Measurements from ENCODE around the gene SYCP2. TPM values are rescaled to one million over a fixed set of nuclear protein-coding genes. Genes with fewer than 3 reads are reported as not detected.
A peak's percentile ranks its signal among the peaks of the same experiment; 100 is the strongest.
"Not testable (repeated sequence)": the region's sequence is repeated elsewhere in the genome, so short reads cannot be mapped to it uniquely, and the experiment has no call there.

SYCP2 gene
- total and polyA plus RNA-seq, 2 donors from 2014 or later: 2.1 to 3.0 TPM

- FAIRE-seq (no peak), DNase-seq (no peak)
- Histone ChIP-seq H3K27me3 (ENCODE audit: control insufficient read depth, insufficient read depth, low read length) (no peaks in the 10 kb centered on the region), H3K27ac (ENCODE audit: low read depth in 2 of 2, low read length in 2 of 2) (no peak within 1 kb of the TSS), H3K4me3 (ENCODE audit: low read length in 3 of 3) (no peak within 1 kb of the TSS), H3K9me3 (ENCODE audit: control insufficient read depth in 2 of 3, insufficient read depth in 1 of 3, low read length in 3 of 3) (no peaks in the 10 kb centered on the region), H3K9ac (ENCODE audit: low read length in 3 of 3) (no peak within 1 kb of the TSS), H3K4me1 (ENCODE audit: control insufficient read depth in 2 of 3, insufficient read depth in 2 of 3, low read depth in 1 of 3, low read length in 3 of 3) (no peaks in the 10 kb centered on the region), H3K36me3 (ENCODE audit: control insufficient read depth in 2 of 3, insufficient read depth in 3 of 3, low read length in 3 of 3) (no peaks in the 10 kb centered on the region)
- no peak for TF ChIP-seq CTCF (IDR thresholded peaks at IDR 0.05; ENCODE audit: borderline replicate concordance, extremely low read depth, insufficient read depth)
- intact Hi-C loops (cut with DNase I): no loop called here
Observed at GRCh38 chr20:59958123-59958522, 24.7 kb upstream of the SYCP2 start, which contains the start of gene CDH26. Gene CDH26, plus strand, starts transcription at chr20:59958423. Its CDS starts 304 bp downstream, at chr20:59958727.

GRCh38 chr20:59957568-59957967 lies 24.1 kb upstream of the SYCP2 start:
- H3K36me3 ChIP-seq (ENCODE audit: control insufficient read depth in 2 of 3, insufficient read depth in 3 of 3, low read length in 3 of 3); H3K9ac ChIP-seq (ENCODE audit: low read length in 3 of 3); H3K27ac ChIP-seq (ENCODE audit: low read depth in 2 of 2, low read length in 2 of 2); H3K4me3 ChIP-seq (ENCODE audit: low read length in 3 of 3); DNase-seq; H3K27me3 ChIP-seq (ENCODE audit: control insufficient read depth, insufficient read depth, low read length); H3K4me1 ChIP-seq (ENCODE audit: control insufficient read depth in 2 of 3, insufficient read depth in 2 of 3, low read depth in 1 of 3, low read length in 3 of 3); H3K9me3 ChIP-seq (ENCODE audit: control insufficient read depth in 2 of 3, insufficient read depth in 1 of 3, low read length in 3 of 3); FAIRE-seq; intact Hi-C loops (cut with DNase I): not testable (repeated sequence)

- H3K36me3 ChIP-seq (ENCODE audit: control insufficient read depth in 2 of 3, insufficient read depth in 3 of 3, low read length in 3 of 3): no peaks in the 10 kb centered on the region
- no peaks in the 10 kb centered on the region for H3K27me3 ChIP-seq (ENCODE audit: control insufficient read depth, insufficient read depth, low read length)
- TF ChIP-seq CTCF (IDR thresholded peaks at IDR 0.05; ENCODE audit: borderline replicate concordance, extremely low read depth, insufficient read depth): peak; percentile 31
- DNase-seq: peak in 1 of 5 donors; percentile 42
- H3K4me1 ChIP-seq (ENCODE audit: control insufficient read depth in 2 of 3, insufficient read depth in 2 of 3, low read depth in 1 of 3, low read length in 3 of 3): no peaks in the 10 kb centered on the region
- no peak overlapping the region for H3K27ac ChIP-seq (ENCODE audit: low read depth in 2 of 2, low read length in 2 of 2)
- FAIRE-seq: no peak
- no peak overlapping the region for H3K4me3 ChIP-seq (ENCODE audit: low read length in 3 of 3)
- no peaks in the 10 kb centered on the region for H3K9me3 ChIP-seq (ENCODE audit: control insufficient read depth in 2 of 3, insufficient read depth in 1 of 3, low read length in 3 of 3)
- intact Hi-C loops (cut with DNase I): no loop called here
- no peak overlapping the region for H3K9ac ChIP-seq (ENCODE audit: low read length in 3 of 3)
Observed at GRCh38 chr20:59955131-59955796, 21.8 kb upstream of the SYCP2 start.

- H3K4me3 ChIP-seq (ENCODE audit: low read length in 3 of 3): no peak overlapping the region
- no peak overlapping the region for H3K27ac ChIP-seq (ENCODE audit: low read depth in 2 of 2, low read length in 2 of 2)
- no peak for DNase-seq
- no peaks in the 10 kb centered on the region for H3K9me3 ChIP-seq (ENCODE audit: control insufficient read depth in 2 of 3, insufficient read depth in 1 of 3, low read length in 3 of 3)
- H3K27me3 ChIP-seq (ENCODE audit: control insufficient read depth, insufficient read depth, low read length): no peaks in the 10 kb centered on the region
- H3K4me1 ChIP-seq (ENCODE audit: control insufficient read depth in 2 of 3, insufficient read depth in 2 of 3, low read depth in 1 of 3, low read length in 3 of 3): no peaks in the 10 kb centered on the region
- peaks cover 0 to 2% (median 0%) of the 10 kb centered on the region in 3 donors for H3K36me3 ChIP-seq (ENCODE audit: control insufficient read depth in 2 of 3, insufficient read depth in 3 of 3, low read length in 3 of 3)
- FAIRE-seq: no peak
- no peak for TF ChIP-seq CTCF (IDR thresholded peaks at IDR 0.05; ENCODE audit: borderline replicate concordance, extremely low read depth, insufficient read depth)
- intact Hi-C loops (cut with DNase I): no loop called here
- H3K9ac ChIP-seq (ENCODE audit: low read length in 3 of 3): no peak overlapping the region
Observed at GRCh38 chr20:59954718-59955117, 21.3 kb upstream of the SYCP2 start.
